HepG2 (cell line): ENCODE results near the gene PAIP1. TPM values are rescaled to one million over a fixed set of nuclear protein-coding genes. Genes with fewer than 3 reads are reported as not detected.

Experiments used
- ARNTL ChIP-seq: sonication (generic); formaldehyde crosslinking; IDR thresholded peaks from 2 replicates; pipeline ENCODE4 v1.4.0; 2020; ENCODE audit warnings: mild to moderate bottlenecking, missing genetic modification reagents
- ATF7 ChIP-seq, 2 experiments: fragments of 450-650 bp in 1 of 2; sonication (generic) in 1 of 2; formaldehyde crosslinking in 1 of 2; IDR thresholded peaks; 2 replicates each; pipeline versions ENCODE4 v1.4.0 to v1.6.1; 2016 to 2020; ENCODE audit warnings: antibody characterized with exemption in 1 of 2, mild to moderate bottlenecking in 1 of 2, missing genetic modification reagents in 1 of 2
- ATF7-NPFF ChIP-seq: sonication (generic); formaldehyde crosslinking; IDR thresholded peaks from 2 replicates; pipeline ENCODE4 v1.8.1; 2023; ENCODE audit warnings: mild to moderate bottlenecking, low read depth, missing genetic modification reagents, moderate library complexity
- BRF2 ChIP-seq: sonication (generic); formaldehyde crosslinking; IDR thresholded peaks from 2 replicates; pipeline ENCODE4 v1.8.1; 2022; ENCODE audit warnings: mild to moderate bottlenecking, missing genetic modification reagents
- ELF4 ChIP-seq: sonication (generic); formaldehyde crosslinking; IDR thresholded peaks from 2 replicates; pipeline ENCODE4 v1.5.0; 2020; ENCODE audit warnings: missing genetic modification reagents, mild to moderate bottlenecking, moderate library complexity, borderline replicate concordance
- JDP2 ChIP-seq: sonication (generic); formaldehyde crosslinking; IDR thresholded peaks from 2 replicates; pipeline ENCODE4 v1.8.1; 2022; ENCODE audit warnings: missing genetic modification reagents, borderline replicate concordance
- MBD4 ChIP-seq: IDR thresholded peaks from 2 replicates; pipeline ENCODE4 v1.6.1; 2012; ENCODE audit warnings: low read length, inconsistent platforms, borderline replicate concordance
- SALL1 ChIP-seq: sonication (generic); formaldehyde crosslinking; IDR thresholded peaks from 2 replicates; pipeline ENCODE4 v1.8.0; 2022; ENCODE audit warnings: mild to moderate bottlenecking, missing genetic modification reagents
- WIZ ChIP-seq: sonication (generic); formaldehyde crosslinking; IDR thresholded peaks from 2 replicates; pipeline ENCODE4 v1.5.1; 2020; ENCODE audit warnings: mild to moderate bottlenecking, missing genetic modification reagents
- YEATS4 ChIP-seq: sonication (generic); formaldehyde crosslinking; IDR thresholded peaks from 2 replicates; pipeline ENCODE4 v1.4.0; 2020; ENCODE audit warnings: missing genetic modification reagents, borderline replicate concordance
- ZBTB3 ChIP-seq: sonication (generic); formaldehyde crosslinking; IDR thresholded peaks from 2 replicates; pipeline ENCODE4 v1.4.0; 2020; ENCODE audit warnings: low read depth, mild to moderate bottlenecking, moderate library complexity, missing genetic modification reagents, borderline replicate concordance
- ZNF17 ChIP-seq: sonication (generic); formaldehyde crosslinking; IDR thresholded peaks from 2 replicates; pipeline ENCODE4 v1.5.0; 2020; ENCODE audit warnings: mild to moderate bottlenecking, missing genetic modification reagents
- ZNF234 ChIP-seq: sonication (generic); formaldehyde crosslinking; conservative IDR thresholded peaks from 2 replicates; pipeline ENCODE4 v1.5.1; 2020; ENCODE audit warnings: mild to moderate bottlenecking, missing genetic modification reagents
- ZNF256 ChIP-seq: sonication (generic); formaldehyde crosslinking; conservative IDR thresholded peaks from 2 replicates; pipeline ENCODE4 v1.4.0; 2020; ENCODE audit warnings: missing genetic modification reagents
- ZNF276 ChIP-seq: sonication (generic); formaldehyde crosslinking; IDR thresholded peaks from 2 replicates; pipeline ENCODE4 v1.4.0; 2020; ENCODE audit warnings: mild to moderate bottlenecking, low read depth, missing genetic modification reagents
- ZNF326 ChIP-seq: sonication (generic); formaldehyde crosslinking; IDR thresholded peaks from 2 replicates; pipeline ENCODE4 v1.4.0; 2020; ENCODE audit warnings: missing genetic modification reagents, borderline replicate concordance
- ZNF362 ChIP-seq: sonication (generic); formaldehyde crosslinking; IDR thresholded peaks from 2 replicates; pipeline ENCODE4 v1.4.0; 2020; ENCODE audit warnings: missing genetic modification reagents, mild to moderate bottlenecking, borderline replicate concordance
- ZNF569 ChIP-seq: sonication (generic); formaldehyde crosslinking; IDR thresholded peaks from 2 replicates; pipeline ENCODE4 v1.5.0; 2020; ENCODE audit warnings: mild to moderate bottlenecking, missing genetic modification reagents, moderate library complexity, borderline replicate concordance
- ZNF609 ChIP-seq: sonication (generic); formaldehyde crosslinking; IDR thresholded peaks from 2 replicates; pipeline ENCODE4 v1.4.0; 2020; ENCODE audit warnings: mild to moderate bottlenecking, missing genetic modification reagents, borderline replicate concordance
- ZSCAN9 ChIP-seq: IDR thresholded peaks from 2 replicates; pipeline ENCODE4 v1.6.1; 2016; ENCODE audit warnings: borderline replicate concordance
- polyA plus RNA-seq, 8 experiments: library from polyadenylated mRNA; depleted of rRNA in 3 of 8; stranded (reverse) in 7 of 8; unstranded in 1 of 8; fragments of >200 nt; fragmentation: Illumina TruSeq in 4 of 8; extraction: Trizol in 4 of 8; gene quantifications; 2 replicates each; pipeline versions ENCODE4 v1.2.1 to v1.2.3, GENCODE V29; 2011 to 2016; ENCODE audit warnings: low read depth in 4 of 8, missing spikeins in 1 of 8, mixed read lengths in 1 of 8; ENCODE audit not compliant: insufficient read depth in 1 of 8
- total RNA-seq, 5 experiments: library from RNA; depleted of rRNA; stranded (reverse); fragments of >200 nt; fragmentation: Illumina TruSeq; extraction: Trizol; gene quantifications; 2 replicates each; pipeline ENCODE4 v1.2.3, GENCODE V29; 2016; ENCODE audit warnings: low read depth in 1 of 5

The PAIP1 gene
- total and polyA plus RNA-seq, 2 of the 13 experiments (the other 11 are each of a cell fraction or from before 2014, with no cell fraction given) = 96.6 to 116 TPM

- TF ChIP-seq ZNF276 (CRISPR knock-in tag) (no peak; the same call in 1 of the 2 replicates), ATF7 (IDR thresholded peaks at IDR 0.05) (no peak), ATF7 (CRISPR knock-in tag; IDR thresholded peaks at IDR 0.05) (no peak), YEATS4 (0 out of 2 replicates have a peak, but pooled peaks have one; percentile 17), ZBTB3 (CRISPR knock-in tag) (0 out of 2 replicates have a peak, but pooled peaks have one; percentile 15), ZNF256 (CRISPR knock-in tag) (no peak), WIZ (CRISPR knock-in tag) (no peak), ARNTL (CRISPR knock-in tag) (peak; percentile 75), ZNF326 (CRISPR knock-in tag) (no peak), ELF4 (CRISPR knock-in tag) (no peak), ZNF17 (no peak), BRF2 (no peak), MBD4 (no peak), ZSCAN9 (CRISPR knock-in tag) (no peak), ZNF234 (CRISPR knock-in tag) (no peak; the same call in 1 of the 2 replicates), ZNF362 (no peak), JDP2 (CRISPR knock-in tag) (no peak), ZNF609 (CRISPR knock-in tag) (0 out of 2 replicates have a peak, but pooled peaks have one; percentile 23), SALL1 (CRISPR knock-in tag) (no peak; the same call in 1 of the 2 replicates), ATF7-NPFF (CRISPR knock-in tag) (no peak), ZNF569 (no peak)
Observed at GRCh38 chr5:43555895-43556606, 826 bp downstream of the PAIP1 start (continued).
